CD14-positive monocyte (primary cell): ENCODE data around the gene LIMCH1. TPM values are rescaled to one million over a fixed set of nuclear protein-coding genes. Genes with fewer than 3 reads are reported as not detected.
A peak's percentile ranks its signal among the peaks of the same experiment; 100 is the strongest.

Source experiments
- DNase-seq, 3 donors: peaks; one replicate each; pipeline ENCODE4 v3.0.0-alpha.2; 2011 to 2022
- H2AFZ ChIP-seq: 2 replicates; pipeline ENCODE4 v1.6.0; 2012; ENCODE audit warnings: mild to moderate bottlenecking, low read depth, low read length, inconsistent platforms; ENCODE audit not compliant: insufficient read depth, poor library complexity, severe bottlenecking
- H3K27ac ChIP-seq, 2 donors: 1 replicate in 1 of 2; 2 replicates in 1 of 2; pipeline ENCODE4 v1.5.1; 2012 to 2013; ENCODE audit warnings: low read length in 2 of 2, control low read depth in 1 of 2, inconsistent platforms in 1 of 2, low read depth in 1 of 2, mild to moderate bottlenecking in 1 of 2
- H3K27me3 ChIP-seq, 2 donors: one replicate each; pipeline versions ENCODE4 v1.6.0 to v1.6.1; 2011 to 2013; ENCODE audit warnings: low read length in 2 of 2; ENCODE audit not compliant: control insufficient read depth in 2 of 2, insufficient read depth in 2 of 2
- H3K36me3 ChIP-seq, 2 donors: replicated peaks in 1 of 2; 1 replicate in 1 of 2; 2 replicates in 1 of 2; pipeline versions ENCODE4 v1.5.1 to v1.6.1; 2012 to 2013; ENCODE audit warnings: low read length in 2 of 2, control low read depth in 1 of 2, inconsistent platforms in 1 of 2, mild to moderate bottlenecking in 1 of 2; ENCODE audit not compliant: insufficient read depth in 2 of 2, control insufficient read depth in 1 of 2
- H3K4me1 ChIP-seq, 2 donors: 1 replicate in 1 of 2; 2 replicates in 1 of 2; pipeline versions ENCODE4 v1.5.1 to v1.6.1; 2012 to 2013; ENCODE audit warnings: low read length in 2 of 2, control low read depth in 1 of 2, inconsistent platforms in 1 of 2, mild to moderate bottlenecking in 1 of 2, moderate library complexity in 1 of 2; ENCODE audit not compliant: insufficient read depth in 2 of 2, control insufficient read depth in 1 of 2
- H3K4me2 ChIP-seq: replicated peaks from 2 replicates; pipeline ENCODE3; 2012; ENCODE audit warnings: low read length, moderate library complexity, mild to moderate bottlenecking; ENCODE audit not compliant: poor library complexity, severe bottlenecking; ENCODE audit errors: extremely low read depth
- H3K4me3 ChIP-seq, 3 experiments: fragments of 200-600 bp in 1 of 3; sonication (generic) in 1 of 3; replicated peaks in 1 of 3; 1 replicate in 2 of 3; 2 replicates in 1 of 3; pipeline ENCODE4 v1.5.1; 2011 to 2013; ENCODE audit warnings: low read length in 3 of 3, mild to moderate bottlenecking in 3 of 3, control low read depth in 2 of 3, low read depth in 2 of 3, inconsistent platforms in 1 of 3, moderate library complexity in 1 of 3
- H3K79me2 ChIP-seq: 2 replicates; pipeline ENCODE4 v1.6.0; 2012; ENCODE audit warnings: mild to moderate bottlenecking, control low read depth, inconsistent platforms, low read length, moderate library complexity; ENCODE audit not compliant: insufficient read depth
- H3K9ac ChIP-seq: 2 replicates; pipeline ENCODE4 v1.6.0; 2017; ENCODE audit warnings: low read length, mild to moderate bottlenecking; ENCODE audit not compliant: insufficient read depth, poor library complexity, severe bottlenecking
- H3K9me3 ChIP-seq, 2 donors: replicated peaks in 1 of 2; 1 replicate in 1 of 2; 2 replicates in 1 of 2; pipeline versions ENCODE4 v1.5.1 to v1.6.1; 2012 to 2013; ENCODE audit warnings: low read length in 2 of 2, control low read depth in 1 of 2; ENCODE audit not compliant: control insufficient read depth in 1 of 2, insufficient read depth in 1 of 2
- H4K20me1 ChIP-seq: 2 replicates; pipeline ENCODE4 v1.6.0; 2012; ENCODE audit warnings: mild to moderate bottlenecking, low read length, control low read depth, moderate library complexity; ENCODE audit not compliant: insufficient read depth
- H3K27ac Mint-ChIP-seq, 7 donors: one replicate each; pipeline ENCODE4 v1.8.0; 2020; ENCODE audit warnings: mild to moderate bottlenecking in 7 of 7, mixed read lengths in 7 of 7, moderate library complexity in 6 of 7, inconsistent platforms in 2 of 7
- H3K27me3 Mint-ChIP-seq, 3 donors: one replicate each; pipeline ENCODE4 v1.8.0; 2021 to 2022; ENCODE audit warnings: low read depth in 3 of 3, mild to moderate bottlenecking in 3 of 3, mixed read lengths in 3 of 3, moderate library complexity in 3 of 3, inconsistent platforms in 1 of 3
- H3K36me3 Mint-ChIP-seq, 2 donors: one replicate each; pipeline ENCODE4 v1.8.0; 2020; ENCODE audit warnings: mixed read lengths in 2 of 2, inconsistent platforms in 1 of 2, mild to moderate bottlenecking in 1 of 2
- H3K4me1 Mint-ChIP-seq: one replicate; pipeline ENCODE4 v1.8.0; 2020; ENCODE audit warnings: mild to moderate bottlenecking, mixed read lengths
- H3K4me3 Mint-ChIP-seq, 2 donors: one replicate each; pipeline ENCODE4 v1.8.0; 2020; ENCODE audit warnings: mild to moderate bottlenecking in 2 of 2, mixed read lengths in 2 of 2, moderate library complexity in 1 of 2
- H3K9me3 Mint-ChIP-seq, 7 donors: one replicate each; pipeline ENCODE4 v1.8.0; 2020 to 2022; ENCODE audit warnings: mixed read lengths in 7 of 7, mild to moderate bottlenecking in 6 of 7, moderate library complexity in 6 of 7, inconsistent platforms in 2 of 7
- CTCF ChIP-seq: fragments of 200-600 bp; IDR thresholded peaks from one replicate; pipeline ENCODE4 v1.8.0; 2022; ENCODE audit warnings: antibody characterized with exemption, mild to moderate bottlenecking
- WGBS: methylation state at CpG from one replicate; pipeline ENCODE4 v1.1.5; 2013; ENCODE audit warnings: missing lambda C conversion rate; ENCODE audit not compliant: insufficient coverage; 5-methylcytosine and 5-hydroxymethylcytosine counted together
- intact Hi-C, 2 donors: fragments of 100-400 bp; cut with micrococcal nuclease; formaldehyde crosslinking; loops; one replicate each; pipeline versions ENCODE4 v1.15.0 to v1.15.1; 2023
- polyA plus RNA-seq, 3 donors: library from polyadenylated mRNA; depleted of rRNA in 1 of 3; unstranded in 2 of 3; stranded (reverse) in 1 of 3; fragments of 300-500 nt in 2 of 3; fragments of >200 nt in 1 of 3; fragmentation: Illumina TruSeq in 2 of 3; gene quantifications; 1 replicate in 2 of 3; 2 replicates in 1 of 3; pipeline ENCODE4 v1.2.3, GENCODE V29; 2012 to 2021

LIMCH1 gene
- polyA plus RNA-seq, 3 donors, result 0.25 to 0.64 (median 0.32) TPM

DNA sequence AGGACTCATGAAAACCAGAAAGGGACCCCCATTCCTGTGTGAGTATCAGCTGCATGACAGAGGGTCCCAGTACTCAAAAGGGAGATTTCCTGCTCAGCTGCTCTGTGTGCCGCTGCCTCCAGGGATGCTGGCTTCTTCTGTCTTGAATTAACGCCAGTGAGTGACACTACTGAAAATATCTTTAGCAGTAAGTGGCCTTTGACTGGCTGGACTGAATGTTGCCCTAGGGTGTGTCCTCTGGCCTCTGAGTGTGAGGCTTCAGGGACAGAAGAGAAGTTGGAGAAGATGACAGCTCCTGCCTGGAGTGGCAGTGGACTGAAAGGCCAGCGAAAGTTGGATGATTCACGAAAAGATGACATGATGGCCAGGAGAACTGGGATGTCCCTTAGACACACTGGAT, 95.4 kb downstream of the LIMCH1 start:
- no peak for DNase-seq
- Mint-ChIP-seq H3K27ac (no peak overlapping the region), H3K4me3 (no peak overlapping the region), H3K9me3 (peaks cover 0 to 1% (median 0%) of the 10 kb centered on the region in 7 donors), H3K4me1 (peaks cover 2% of the 10 kb centered on the region), H3K36me3 (no peaks in the 10 kb centered on the region), H3K27me3 (peaks cover 2 to 5% (median 3%) of the 10 kb centered on the region in 3 donors)
- no peak overlapping the region for H2AFZ ChIP-seq
- intact Hi-C loops, result no loop called here
- H3K36me3 ChIP-seq, result no peaks in the 10 kb centered on the region
- no peak overlapping the region for H3K9ac ChIP-seq
- H3K4me1 ChIP-seq, result no peaks in the 10 kb centered on the region
- H3K27me3 ChIP-seq, result no peaks in the 10 kb centered on the region
- 96% methylated on average over 4 of the region's 4 CpGs for WGBS
- TF ChIP-seq CTCF, result no peak
- no peaks in the 10 kb centered on the region for H3K9me3 ChIP-seq
- H3K79me2 ChIP-seq, result no peaks in the 10 kb centered on the region
- no peak overlapping the region for H3K27ac ChIP-seq
- no peak overlapping the region for H3K4me2 ChIP-seq
- no peaks in the 10 kb centered on the region for H4K20me1 ChIP-seq
- H3K4me3 ChIP-seq, result no peak overlapping the region

DNA sequence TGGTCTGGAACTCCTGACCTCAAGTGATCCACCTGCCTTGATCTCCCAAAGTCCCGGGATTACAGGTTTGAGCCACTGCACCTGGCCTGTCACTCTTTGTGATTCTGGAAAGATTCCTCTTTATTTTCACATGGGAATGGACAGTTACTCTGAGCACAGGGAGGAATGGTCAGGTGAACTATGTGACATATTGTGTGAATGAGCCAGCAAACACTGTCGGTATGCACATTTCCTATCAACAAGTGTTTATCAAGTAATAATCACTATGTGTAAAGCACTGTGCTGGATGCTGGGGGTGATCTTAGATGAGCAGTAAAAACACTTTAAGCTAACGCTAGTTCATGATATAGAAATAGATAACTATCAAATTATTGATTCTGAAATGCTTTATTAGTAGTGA, 97.5 kb downstream of the LIMCH1 start:
- no peak for TF ChIP-seq CTCF
- Histone ChIP-seq H3K4me3 (no peak overlapping the region), H3K27me3 (peaks cover 3% of the 10 kb centered on the region in 2 donors), H3K36me3 (no peaks in the 10 kb centered on the region), H4K20me1 (no peaks in the 10 kb centered on the region), H3K9me3 (no peaks in the 10 kb centered on the region), H3K27ac (no peak overlapping the region), H3K4me1 (no peaks in the 10 kb centered on the region), H2AFZ (no peak overlapping the region), H3K4me2 (no peak overlapping the region), H3K9ac (no peak overlapping the region), H3K79me2 (no peaks in the 10 kb centered on the region)
- no CpG with 5 or more reads among the region's 3 CpGs for WGBS
- Mint-ChIP-seq H3K9me3 (no peaks in the 10 kb centered on the region), H3K27me3 (peaks cover 3 to 8% (median 6%) of the 10 kb centered on the region in 3 donors), H3K27ac (peak overlapping the region in 1 of 7 donors; percentile 57), H3K4me1 (peaks cover 2% of the 10 kb centered on the region), H3K4me3 (no peak overlapping the region), H3K36me3 (no peaks in the 10 kb centered on the region)
- no peak for DNase-seq
- intact Hi-C loops, result no loop called here
